ENCODE data around the gene SPAG16. TPM values are rescaled to one million over a fixed set of nuclear protein-coding genes. Genes with fewer than 3 reads are reported as not detected.

SPAG16 gene
- total and polyA plus RNA-seq, 2 of the 13 experiments (the other 11 are each of a cell fraction or from before 2014, with no cell fraction given), result 9.6 to 26.5 TPM

DNA sequence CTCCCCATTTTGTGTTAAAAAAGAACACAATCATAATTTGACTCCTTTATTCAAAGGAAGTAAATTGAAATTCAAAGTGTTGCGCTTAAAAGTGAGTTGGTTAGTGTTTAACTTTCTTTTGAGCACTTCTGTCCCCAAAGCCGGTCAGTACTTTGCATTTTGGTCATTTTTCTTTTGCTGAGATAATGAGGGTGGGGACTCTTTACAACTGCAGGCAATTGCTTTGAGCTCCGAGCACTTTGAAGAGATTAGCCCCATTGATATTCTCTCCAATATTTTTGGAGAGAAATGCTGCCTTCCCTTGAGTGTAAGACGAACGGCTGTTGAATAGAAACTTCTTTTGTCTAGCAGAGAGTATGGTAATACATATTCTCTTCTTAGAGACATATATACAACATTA, 885.0 kb downstream of the SPAG16 start:
- intact Hi-C loops (cut with micrococcal nuclease; ENCODE audit: unreplicated experiment) (no loop called here), in situ Hi-C loops (cut with HindIII; ENCODE audit: extremely low pct_ligation_motif_present, low pct_unique_long_range_greater_than_20kb) (no loop called here)
- TF ChIP-seq POLR2AphosphoS5 (IDR thresholded peaks at IDR 0.05; ENCODE audit: low read depth, low read length) (no peak), CC2D1A (CRISPR knock-in tag; IDR thresholded peaks at IDR 0.05) (no peak), TCF12 (IDR thresholded peaks at IDR 0.05) (no peak), TCF12 (CRISPR knock-in tag; IDR thresholded peaks at IDR 0.05) (no peak), DMAP1 (CRISPR knock-in tag; IDR thresholded peaks at IDR 0.05) (no peak), SALL1 (CRISPR knock-in tag; IDR thresholded peaks at IDR 0.05) (no peak), ZIK1 (CRISPR knock-in tag; IDR thresholded peaks at IDR 0.05; ENCODE audit: borderline replicate concordance, low read depth) (no peak), ZNF44 (CRISPR knock-in tag; IDR thresholded peaks at IDR 0.05) (no peak), ZNF256 (CRISPR knock-in tag; conservative IDR thresholded peaks at IDR 0.05) (no peak), ZNF83 (CRISPR knock-in tag; IDR thresholded peaks at IDR 0.05; ENCODE audit: borderline replicate concordance) (no peak), CBX1 (IDR thresholded peaks at IDR 0.05; ENCODE audit: low read depth) (no peak), JARID2 (CRISPR knock-in tag; IDR thresholded peaks at IDR 0.05; ENCODE audit: insufficient replicate concordance) (no peak), JDP2 (CRISPR knock-in tag; IDR thresholded peaks at IDR 0.05; ENCODE audit: borderline replicate concordance) (no peak), PHF8 (CRISPR knock-in tag; IDR thresholded peaks at IDR 0.05) (no peak), HNF4A (CRISPR knock-in tag; IDR thresholded peaks at IDR 0.05) (no peak)
- ATAC-seq, result no peak
- no peak overlapping the region for H2AFZ ChIP-seq (ENCODE audit: low read length)
- 3% methylated on average over 5 of the region's 5 CpGs for WGBS (ENCODE audit: low lambda C conversion rate)
- no TSS peak for BruUV-seq (replicated peaks)
- CTCF ChIA-PET (ENCODE audit: low intra/inter-chr PET ratio, low total read pairs), result no interaction called here
- H3K36me3 ChIP-seq (replicated peaks in 1 of 2; ENCODE audit: control insufficient read depth in 1 of 2, insufficient read depth in 2 of 2, low read length in 2 of 2), result no peaks in the 10 kb centered on the region
- no peaks in the 10 kb centered on the region for H3K9me3 ChIP-seq (ENCODE audit: low read length)
- no peak for DNase-seq (ENCODE audit: low spot score)
- H3K4me1 ChIP-seq (ENCODE audit: insufficient read depth, low read length), result no peaks in the 10 kb centered on the region
- no peak overlapping the region for H3K9ac ChIP-seq (ENCODE audit: insufficient read depth, low read depth, low read length)
- no peaks in the 10 kb centered on the region for H4K20me1 ChIP-seq (ENCODE audit: insufficient read depth, low read length)
- no peak overlapping the region for H3K4me3 ChIP-seq (replicated peaks in 1 of 3; ENCODE audit: insufficient read depth in 1 of 3, low read depth in 2 of 3, low read length in 3 of 3)
- H3K79me2 ChIP-seq (ENCODE audit: insufficient read depth, low read length), result no peaks in the 10 kb centered on the region
- POLR2A ChIA-PET, result no interaction called here
- FAIRE-seq, result no peak
- no peaks in the 10 kb centered on the region for H3K27me3 ChIP-seq (ENCODE audit: control insufficient read depth in 1 of 2, insufficient read depth in 2 of 2, low read length in 2 of 2)
- no peak overlapping the region for H3K4me2 ChIP-seq (ENCODE audit: low read depth, low read length)
- no peak overlapping the region for H3K27ac ChIP-seq (ENCODE audit: extremely low read length, insufficient read depth, low read length)
